CD4-positive, alpha-beta T cell treated with Interleukin-2 at 100 ng/mL for 4 hours (primary cell): ENCODE results near the gene WDR4.
"Not testable (repeated sequence)": the region's sequence is repeated elsewhere in the genome, so short reads cannot be mapped to it uniquely, and the experiment has no call there.

ENCODE experiments used
- DNase-seq: peaks from one replicate; pipeline ENCODE4 v3.0.0-alpha.2; 2020; ENCODE audit warnings: low spot score

WDR4 gene

DNA sequence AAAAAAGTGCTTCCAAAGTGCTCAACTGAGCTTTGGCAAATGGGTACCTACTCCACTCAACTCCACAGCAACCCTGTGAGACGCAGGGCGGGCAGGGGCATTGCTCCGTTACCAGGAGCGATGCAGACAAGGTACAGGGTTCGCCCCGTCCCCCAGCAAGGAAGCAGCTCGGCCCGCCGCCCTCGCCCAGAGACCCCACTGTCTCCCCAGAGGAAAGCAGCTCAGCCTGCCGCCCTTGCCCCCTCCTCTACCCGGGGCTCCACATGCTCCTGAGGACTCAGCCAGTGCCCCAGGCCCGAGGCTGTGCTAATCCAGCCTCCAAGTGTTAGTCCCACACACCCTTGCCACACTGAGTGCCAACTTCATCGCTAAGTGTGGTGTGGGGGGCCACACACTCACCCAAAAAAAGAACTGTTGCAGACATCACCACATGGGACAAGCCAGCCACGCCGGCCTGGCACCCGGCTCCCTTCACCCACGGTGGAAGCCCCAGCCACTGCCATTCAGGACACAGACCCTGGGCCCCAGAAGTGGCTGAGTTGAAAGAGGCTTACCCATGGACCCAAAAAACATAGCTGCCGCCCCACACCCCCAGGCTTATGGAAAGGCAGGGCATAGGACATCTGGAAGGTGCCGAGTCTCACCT lies 26.3 kb downstream of the WDR4 start:
- no peak for DNase-seq

DNA sequence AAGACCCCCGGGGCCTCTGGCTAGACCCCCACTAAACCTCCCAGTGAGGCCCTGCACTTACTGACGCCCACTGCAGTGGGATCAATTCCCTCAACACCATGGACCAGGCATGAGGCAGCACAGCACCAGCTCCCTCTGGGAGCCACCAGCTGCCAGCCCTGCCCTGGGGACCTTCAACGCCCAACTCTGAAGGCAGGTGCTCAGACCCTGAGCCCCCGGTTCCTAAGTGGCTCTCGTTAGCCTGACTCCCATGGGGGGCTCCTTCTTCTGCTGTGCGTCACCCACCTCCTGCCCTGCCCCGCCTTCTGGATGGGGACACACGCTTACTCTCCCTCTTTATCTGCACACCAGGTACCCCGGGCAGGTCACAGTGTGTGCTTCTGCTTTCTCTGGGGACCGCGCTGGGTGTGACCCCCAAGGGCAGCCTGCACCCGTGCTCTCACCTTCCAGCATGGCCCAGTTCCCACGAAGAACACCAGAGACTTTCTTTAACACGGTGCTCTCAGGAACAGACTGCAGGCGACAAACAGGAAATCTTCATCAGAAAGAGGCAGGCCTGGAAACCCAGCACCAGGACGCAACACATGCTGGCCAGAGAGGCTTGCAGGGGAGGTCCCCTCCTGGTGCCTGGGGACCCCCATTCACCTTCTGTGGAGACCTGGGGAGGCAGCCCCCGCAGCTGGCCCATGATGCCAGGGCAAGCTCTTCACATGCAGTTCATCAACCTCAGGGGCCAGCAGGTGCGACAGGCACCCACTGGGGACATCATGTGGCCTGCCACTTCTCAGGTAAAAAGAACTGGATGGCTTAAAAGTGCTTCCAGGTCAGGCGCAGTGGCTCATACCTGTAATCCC lies 27.3 kb downstream of the WDR4 start:
- DNase-seq = no peak

DNA sequence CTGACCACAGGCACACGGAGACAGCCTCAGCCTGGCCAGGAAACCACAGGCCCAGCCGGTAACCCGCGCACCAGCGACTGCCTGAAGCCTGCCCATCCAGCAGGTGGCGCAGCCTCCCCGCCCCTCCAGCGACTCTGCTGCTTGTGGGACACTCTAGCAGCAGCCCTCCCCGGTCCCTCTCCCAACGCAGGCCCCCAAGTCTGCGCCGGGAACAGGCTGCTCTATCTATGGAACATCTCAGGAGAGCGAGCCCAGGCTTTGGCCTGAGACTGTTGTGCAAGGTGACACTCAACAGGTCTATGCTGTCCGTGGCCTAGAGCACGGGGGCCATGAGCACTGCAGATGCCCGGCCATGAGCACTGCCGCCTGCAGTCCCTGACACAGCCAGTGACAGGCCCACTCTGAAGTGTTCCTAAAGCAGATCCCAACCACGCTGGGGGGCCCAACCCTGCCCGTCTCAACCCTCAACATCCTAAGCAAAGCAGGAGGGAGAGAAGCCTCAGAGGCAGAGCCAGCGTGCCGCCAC lies 28.4 kb downstream of the WDR4 start:
- peak; percentile 24 for DNase-seq

DNA sequence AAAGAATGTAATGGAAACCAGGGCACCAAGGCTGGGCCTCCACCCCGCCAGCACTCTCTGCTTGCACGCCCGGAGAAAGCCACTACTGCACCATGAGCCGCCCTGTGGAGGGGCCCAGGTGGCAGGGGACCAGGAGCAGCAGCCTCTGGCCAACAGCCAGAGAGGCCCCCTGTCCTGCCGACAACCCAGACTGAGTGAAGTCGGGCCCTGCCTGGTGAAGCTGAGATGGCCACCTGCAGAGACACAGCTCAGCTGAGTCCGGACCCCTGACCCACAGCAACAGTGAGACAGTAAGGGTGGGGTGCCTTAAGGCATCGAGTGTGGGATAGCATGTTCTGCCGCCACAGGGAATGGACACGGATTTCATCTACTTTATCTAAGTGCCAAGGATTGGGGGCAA lies 28.9 kb downstream of the WDR4 start:
- DNase-seq = no peak

DNA sequence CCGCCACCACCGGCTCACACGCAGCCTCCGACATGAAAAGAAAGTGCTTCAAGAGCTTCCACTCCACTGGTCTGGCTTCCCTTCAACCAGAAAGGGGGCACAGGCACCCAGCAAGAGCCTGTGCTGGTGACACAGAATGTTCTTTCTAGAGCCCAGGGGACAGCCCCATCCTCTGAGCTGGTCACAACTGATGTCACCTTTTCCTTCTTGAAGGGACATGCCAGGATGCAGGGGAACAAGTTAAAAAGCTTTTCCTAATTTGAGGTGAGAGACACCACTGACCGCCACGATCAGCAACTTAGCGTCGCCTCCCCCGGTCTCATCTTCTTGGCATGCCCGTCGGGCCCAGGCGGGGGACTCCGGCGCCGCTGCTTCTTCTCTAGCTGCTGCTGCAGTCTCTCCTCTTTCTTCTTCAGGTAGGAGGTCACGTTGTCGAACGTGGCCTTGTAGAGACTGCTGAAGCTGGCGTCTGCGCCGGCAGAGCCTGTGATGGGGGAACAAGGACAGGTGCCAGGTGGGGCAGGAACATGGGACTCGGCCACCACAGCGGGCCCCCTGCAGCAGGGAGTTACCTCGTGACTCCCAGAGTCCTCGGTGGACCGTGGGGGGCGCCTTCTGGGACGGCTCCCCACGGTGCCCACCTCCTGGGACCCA lies 29.5 kb downstream of the WDR4 start:
- no peak for DNase-seq

DNA sequence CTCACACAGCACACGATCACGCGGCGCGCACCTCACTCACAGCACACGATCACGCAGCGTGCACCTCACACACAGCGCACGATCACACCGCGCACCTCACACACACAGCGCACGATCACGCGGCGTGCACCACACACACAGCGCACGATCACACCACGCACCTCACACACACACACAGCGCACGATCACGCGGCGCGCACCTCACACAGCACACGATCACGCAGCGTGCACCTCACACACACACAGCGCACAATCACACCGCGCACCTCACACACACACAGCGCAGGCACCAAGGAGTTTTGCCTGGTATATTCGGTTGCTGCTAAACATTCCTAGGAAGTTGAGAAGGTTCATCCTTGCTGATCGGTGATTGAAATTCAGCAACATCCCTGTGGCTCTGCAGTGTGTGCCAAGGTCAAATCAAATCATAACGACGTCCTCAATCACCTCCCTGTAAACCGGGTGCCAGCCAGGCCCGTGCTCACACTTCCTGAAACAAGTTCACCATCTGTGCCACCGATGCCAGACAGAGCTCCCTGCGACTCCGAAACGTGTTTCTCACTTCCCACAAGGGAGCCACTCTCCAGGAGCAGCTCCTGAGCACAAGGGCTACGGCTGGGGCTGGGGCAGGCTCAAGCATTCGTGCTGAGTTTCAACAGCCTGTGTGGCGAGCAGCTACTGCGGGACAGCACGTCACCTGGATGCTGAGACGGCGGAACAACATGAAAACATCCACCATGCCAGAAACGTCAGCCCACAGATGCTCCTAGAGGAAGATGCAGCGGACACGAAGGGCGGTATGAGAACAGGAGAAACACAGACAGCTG lies 30.2 kb downstream of the WDR4 start:
- DNase-seq = no peak

DNA sequence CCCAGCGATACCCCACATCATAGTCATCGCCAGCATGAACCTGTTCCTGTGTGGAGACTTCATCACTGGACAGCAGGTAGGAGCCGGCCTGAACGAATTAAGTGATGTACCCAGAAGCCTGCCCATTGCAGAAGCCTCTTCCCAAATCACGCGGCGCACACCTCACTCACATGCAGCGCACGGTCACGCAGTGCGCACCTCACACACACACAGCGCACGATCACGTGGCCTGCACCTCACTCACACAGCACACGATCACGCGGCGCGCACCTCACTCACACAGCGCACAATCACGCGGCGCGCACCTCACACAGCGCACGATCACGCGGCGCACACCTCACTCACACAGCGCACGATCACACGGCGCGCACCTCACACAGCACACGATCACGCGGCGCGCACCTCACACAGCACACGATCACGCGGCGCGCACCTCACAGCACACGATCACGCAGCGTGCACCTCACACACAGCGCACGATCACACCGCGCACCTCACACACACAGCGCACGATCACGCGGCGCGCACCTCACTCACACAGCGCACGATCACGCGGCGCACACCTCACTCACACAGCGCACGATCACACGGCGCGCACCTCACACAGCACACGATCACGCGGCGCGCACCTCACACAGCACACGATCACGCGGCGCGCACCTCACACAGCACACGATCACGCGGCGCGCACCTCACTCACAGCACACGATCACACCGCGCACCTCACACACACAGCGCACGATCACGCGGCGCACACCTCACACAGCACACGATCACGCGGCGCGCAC lies 31.0 kb downstream of the WDR4 start:
- not testable (repeated sequence) for DNase-seq

DNA sequence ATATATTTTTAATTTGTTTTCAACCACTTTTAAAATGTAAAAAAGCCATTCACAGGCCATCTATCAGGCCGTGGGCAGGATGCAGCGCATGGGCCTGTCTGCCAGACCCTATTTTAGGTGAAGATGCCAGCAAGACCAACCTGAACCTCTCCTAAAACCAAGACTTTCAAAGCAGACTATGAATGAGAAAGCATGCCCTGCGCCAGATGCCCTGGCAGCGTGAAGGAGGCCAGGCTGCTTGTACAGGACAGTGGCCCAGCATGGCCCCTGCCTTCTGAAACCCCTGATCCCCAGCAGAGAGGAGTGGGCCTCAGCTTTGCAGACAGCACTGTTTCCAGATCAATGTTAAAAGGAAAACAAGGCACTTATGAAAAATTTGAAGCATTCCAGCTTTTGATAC lies 31.6 kb downstream of the WDR4 start:
- no peak for DNase-seq

DNA sequence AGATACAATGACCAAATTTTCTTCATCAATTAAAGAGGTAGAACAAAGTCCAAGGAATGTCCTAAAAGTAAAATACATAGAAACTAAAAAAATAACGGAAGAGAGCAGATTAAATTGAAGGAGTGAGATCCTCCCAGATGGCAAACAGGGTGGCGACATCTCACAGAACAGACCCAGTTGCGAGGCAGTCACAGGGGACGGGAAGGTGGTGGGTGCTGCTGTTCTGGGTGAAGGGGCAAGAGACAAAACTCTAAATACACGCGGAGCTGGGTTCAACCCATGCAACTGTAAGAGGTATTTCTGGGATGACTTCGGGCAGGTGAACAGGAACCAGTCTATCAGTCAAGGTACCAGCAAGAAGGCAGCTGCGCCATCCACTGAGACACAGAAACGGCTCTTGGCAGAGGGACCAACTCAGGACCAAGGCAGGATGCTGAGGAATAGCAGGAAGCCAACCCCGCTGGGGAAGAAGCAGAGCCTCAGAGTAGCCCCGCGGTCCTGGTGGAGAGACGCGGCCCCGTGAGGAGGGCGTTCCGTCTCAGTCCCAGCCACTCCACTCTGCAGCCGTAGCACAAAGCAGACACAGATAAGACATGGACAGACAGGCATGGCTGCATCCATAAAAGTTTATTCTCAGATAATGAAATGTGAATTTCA lies 32.2 kb downstream of the WDR4 start:
- no peak for DNase-seq

DNA sequence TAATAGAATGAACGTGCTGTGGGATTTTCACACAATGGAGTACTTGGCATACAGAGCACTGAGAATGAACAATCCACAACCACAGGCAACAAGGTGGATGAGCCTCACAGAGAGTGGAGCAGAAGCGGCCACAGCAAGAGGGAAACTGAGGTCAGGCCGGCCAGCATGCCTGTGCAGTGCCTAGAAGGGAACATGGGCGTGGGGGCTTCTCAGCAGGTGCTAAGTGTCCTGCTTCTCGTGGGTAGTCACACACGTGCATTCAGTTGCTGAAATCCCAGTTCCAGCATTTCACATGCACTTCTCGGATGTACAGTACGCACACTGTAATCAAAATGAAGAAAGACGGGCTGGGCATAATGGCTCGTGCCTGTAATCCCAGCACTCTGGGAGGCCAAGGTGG lies 33.1 kb downstream of the WDR4 start:
- DNase-seq = no peak

DNA sequence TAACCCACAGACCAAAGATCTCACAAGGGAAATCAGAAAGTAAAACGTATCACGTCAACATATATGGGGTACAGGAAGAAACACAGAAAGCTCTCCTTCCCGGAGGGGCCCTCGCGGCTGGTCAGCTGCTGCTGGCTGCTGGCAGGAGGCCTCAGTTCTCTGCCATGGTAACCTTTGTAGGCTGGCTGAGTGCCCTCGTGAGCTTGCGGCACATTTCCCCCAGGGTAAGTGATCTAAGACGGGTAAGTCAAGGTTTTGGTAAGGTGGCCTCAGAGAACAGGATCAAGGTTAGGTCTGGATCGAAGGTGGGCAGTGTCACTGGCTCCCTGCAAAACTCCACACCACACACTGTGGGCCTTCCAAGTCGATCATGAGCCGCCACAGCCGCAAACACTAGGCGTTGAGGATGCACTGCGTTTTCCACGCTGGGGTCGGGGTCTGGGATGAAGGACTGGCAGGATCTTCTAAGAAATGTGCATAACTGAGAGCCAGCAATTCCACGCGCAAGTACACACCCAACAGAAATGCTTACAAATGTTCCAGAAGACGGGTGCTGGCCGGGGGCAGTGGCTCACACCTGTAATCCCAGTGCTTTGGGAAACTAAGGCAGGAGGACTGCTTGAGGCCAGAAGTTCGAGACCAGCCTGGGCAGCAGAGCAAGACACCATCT lies 33.9 kb downstream of the WDR4 start:
- DNase-seq = no peak

DNA sequence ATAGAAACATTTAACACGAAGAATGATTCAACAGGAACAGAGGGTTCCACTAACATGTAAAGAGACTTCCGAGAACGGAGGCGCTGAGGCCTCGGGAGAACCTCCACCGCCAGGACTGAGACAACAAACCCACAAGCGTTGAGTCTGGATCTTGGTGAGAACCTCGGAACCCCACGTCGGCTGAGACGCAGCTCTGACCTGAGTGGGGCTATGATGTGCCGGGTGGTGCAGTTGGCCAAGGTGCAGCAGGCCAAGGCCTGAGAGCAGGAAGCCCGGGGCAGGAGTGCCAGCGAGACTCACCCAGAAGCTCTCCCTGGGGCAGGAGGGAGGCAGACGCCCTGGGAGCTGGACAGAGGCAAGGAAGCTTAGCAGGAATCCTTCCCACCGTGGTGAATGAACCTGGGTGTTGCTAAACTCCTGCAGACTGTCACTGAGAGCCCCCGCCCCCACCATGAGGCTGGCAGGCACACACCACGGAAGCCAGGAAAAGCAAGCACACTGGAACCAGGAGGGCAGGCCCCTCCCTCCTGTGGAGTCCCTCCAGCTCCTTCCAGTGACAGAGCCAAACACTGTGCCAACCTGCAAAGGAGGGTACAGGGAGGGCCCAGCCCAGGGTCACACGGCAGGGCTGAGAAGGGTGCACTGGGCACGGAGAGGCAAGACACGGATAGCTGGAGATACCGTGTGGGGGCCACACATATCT lies 34.8 kb downstream of the WDR4 start:
- DNase-seq = no peak

DNA sequence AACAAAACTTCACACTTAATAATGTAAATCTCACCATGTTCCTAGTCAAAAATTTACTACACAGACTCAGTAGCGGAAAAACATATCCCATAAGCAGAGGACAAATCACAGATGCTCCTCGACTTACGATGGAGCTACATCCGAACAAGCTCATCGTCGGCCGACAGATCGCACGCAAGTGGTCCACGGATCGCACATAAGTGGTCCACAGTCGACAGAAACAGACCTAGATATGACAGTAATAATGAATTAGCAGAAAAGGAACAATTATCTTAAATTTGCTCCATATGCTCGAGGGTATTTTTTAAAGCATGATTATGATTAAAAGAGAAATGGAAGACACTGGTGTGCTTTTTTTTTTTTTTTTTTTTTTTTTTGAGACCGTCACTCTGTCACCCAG lies 36.3 kb downstream of the WDR4 start:
- DNase-seq = no peak

DNA sequence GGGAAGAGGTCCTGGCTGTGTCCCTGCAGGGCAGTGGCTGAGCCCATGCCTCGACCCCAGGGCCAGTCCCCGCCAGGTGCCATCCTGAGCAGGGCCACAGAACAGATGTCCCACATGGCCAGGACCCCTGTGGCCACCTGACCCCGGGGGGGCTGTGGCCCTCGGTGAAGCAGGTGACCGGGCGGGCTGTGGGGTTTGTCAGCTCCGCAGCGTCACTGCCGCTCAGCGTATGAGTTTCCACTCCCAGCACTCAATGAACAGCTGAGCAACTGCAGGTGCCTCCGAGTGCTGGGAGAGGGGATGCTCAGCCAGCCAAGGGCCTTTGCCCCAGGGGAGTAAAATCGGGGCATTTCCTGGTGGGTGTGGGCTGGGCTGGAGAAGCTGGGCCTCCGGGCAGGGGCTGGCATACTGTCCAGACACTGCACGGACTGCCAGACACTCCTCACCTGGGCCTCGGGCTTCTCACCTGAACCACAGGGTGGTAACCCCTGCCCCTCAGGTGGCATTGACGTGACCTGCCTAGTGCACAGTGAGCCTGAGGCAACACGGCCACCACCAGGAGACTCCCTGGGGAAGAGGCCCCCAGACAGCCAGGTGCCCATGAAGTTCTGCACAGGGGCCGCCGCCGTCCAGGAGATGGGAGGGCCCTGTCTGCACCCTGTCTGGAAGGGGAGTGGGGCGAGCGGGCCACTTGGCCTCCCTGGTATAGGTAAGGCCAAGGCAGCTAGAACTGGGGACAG lies 37.3 kb downstream of the WDR4 start:
- DNase-seq = not testable (repeated sequence)

DNA sequence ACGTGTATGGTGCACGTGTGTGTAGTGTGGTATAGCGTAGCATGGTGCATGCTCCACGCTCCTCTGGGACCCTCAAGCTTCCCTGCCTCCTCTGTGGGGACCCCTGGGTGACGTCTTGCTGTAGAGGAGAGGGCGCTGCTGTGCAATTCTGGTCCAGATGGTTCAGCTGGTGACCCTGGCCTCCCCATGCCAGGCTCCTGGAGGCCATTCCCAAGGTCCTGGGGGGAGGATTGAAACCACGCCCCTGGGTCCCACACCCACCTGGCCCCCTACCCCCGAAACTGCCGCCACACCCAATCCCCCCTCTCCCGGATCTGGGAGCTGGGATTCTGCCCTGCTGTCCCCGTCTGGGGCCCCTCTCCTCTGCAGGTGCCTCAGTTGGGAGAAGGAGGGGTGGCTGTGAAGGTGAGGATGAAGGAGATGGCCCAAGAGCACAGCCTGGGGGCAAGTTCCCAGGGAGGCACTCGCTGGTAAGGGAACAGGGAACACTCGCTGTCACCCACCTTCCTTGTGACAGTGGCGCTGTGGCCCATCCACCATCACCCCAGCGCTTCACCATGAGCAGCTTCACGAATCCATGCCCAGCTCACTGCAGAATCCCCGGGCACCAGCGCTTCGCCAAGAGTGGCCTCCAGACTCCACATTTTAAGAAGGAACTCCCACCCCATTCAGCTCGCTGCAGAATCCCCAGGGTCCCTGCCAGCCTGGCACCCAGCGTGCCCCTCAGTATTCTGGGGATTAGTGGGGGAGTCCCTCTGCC lies 38.0 kb downstream of the WDR4 start:
- no peak for DNase-seq

DNA sequence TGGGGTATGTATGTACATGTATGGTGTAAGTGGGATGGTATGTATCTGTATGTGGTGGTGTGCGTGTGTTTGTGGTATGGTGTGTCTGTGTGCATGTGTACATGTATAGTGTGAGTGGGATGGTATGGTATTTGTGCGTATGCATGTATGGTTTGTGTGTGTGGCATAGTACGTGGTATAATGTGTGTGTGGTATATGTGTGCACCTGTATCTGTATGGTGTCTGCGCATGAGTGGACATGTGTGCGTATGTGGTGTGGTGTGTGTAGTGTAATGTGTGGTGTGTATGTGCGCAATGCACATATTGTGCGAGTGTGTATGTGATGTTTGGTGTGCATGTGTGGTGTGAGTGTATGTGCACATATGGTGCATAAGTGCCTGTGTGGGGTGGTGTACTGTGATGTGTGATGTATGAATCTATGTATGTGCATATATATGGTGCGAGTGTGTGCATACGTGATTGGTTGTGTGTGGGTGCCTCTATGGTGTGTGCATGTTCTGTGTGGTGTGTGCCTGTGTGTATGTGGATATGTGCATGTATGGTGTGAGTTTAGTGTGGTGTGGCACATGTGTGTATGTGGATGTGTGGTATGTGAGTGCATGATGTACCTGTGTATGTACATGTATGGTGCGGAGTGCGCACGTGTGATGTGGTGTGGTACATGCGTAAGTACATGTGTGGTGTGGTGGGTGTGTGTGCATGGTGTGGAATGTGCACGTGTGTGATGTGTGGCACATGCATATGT lies 38.8 kb downstream of the WDR4 start:
- no peak for DNase-seq
